GM23338 (cell line): ENCODE results near the gene ATP5PO. TPM values are rescaled to one million over a fixed set of nuclear protein-coding genes. Genes with fewer than 3 reads are reported as not detected.

ENCODE experiments used
- ATAC-seq: fragments of 200-7000 bp; cut with Tn5 transposase; 3 replicates; pipeline ENCODE4 v1.9.1; 2020
- DNase-seq: peaks from one replicate; pipeline ENCODE4 v3.0.0-alpha.2; 2015; ENCODE audit warnings: low spot score
- H2AFZ ChIP-seq: fragments of 200-600 bp; sonication (generic); 2 replicates; pipeline ENCODE4 v1.8.0; 2016; ENCODE audit warnings: antibody characterized with exemption, mild to moderate bottlenecking, moderate library complexity
- H3F3A ChIP-seq: fragments of 200-600 bp; sonication (generic); replicated peaks from 2 replicates; pipeline ENCODE4 v1.8.0; 2017; ENCODE audit warnings: antibody characterized with exemption, mixed run types, low read depth
- H3K27ac ChIP-seq: fragments of 200-600 bp; sonication (generic); 2 replicates; pipeline ENCODE4 v1.6.1; 2016; ENCODE audit warnings: low read depth
- H3K27me3 ChIP-seq: fragments of 200-600 bp; sonication (generic); 2 replicates; pipeline ENCODE4 v1.8.0; 2016; ENCODE audit warnings: mild to moderate bottlenecking, mixed run types, moderate library complexity; ENCODE audit not compliant: insufficient read depth
- H3K36me3 ChIP-seq: fragments of 200-600 bp; sonication (generic); 2 replicates; pipeline ENCODE4 v1.8.0; 2016; ENCODE audit warnings: mild to moderate bottlenecking; ENCODE audit not compliant: insufficient read depth
- H3K4me1 ChIP-seq: fragments of 200-600 bp; sonication (generic); 2 replicates; pipeline ENCODE4 v1.8.0; 2016; ENCODE audit warnings: mild to moderate bottlenecking, moderate library complexity; ENCODE audit not compliant: insufficient read depth
- H3K4me2 ChIP-seq: fragments of 200-600 bp; sonication (generic); 2 replicates; pipeline ENCODE4 v1.7.1; 2017; ENCODE audit warnings: mixed run types
- H3K4me3 ChIP-seq: fragments of 200-600 bp; sonication (generic); 2 replicates; pipeline ENCODE4 v1.6.1; 2016; ENCODE audit warnings: mixed run types
- H3K79me2 ChIP-seq: fragments of 200-600 bp; sonication (generic); replicated peaks from 2 replicates; pipeline ENCODE4 v1.8.0; 2017; ENCODE audit warnings: mild to moderate bottlenecking; ENCODE audit not compliant: insufficient read depth
- H3K9me2 ChIP-seq: fragments of 200-600 bp; sonication (generic); 2 replicates; pipeline ENCODE4 v1.8.0; 2017; ENCODE audit not compliant: insufficient read depth
- H4K20me1 ChIP-seq: fragments of 200-600 bp; sonication (generic); replicated peaks from 2 replicates; pipeline ENCODE4 v1.8.0; 2017; ENCODE audit warnings: mild to moderate bottlenecking; ENCODE audit not compliant: insufficient read depth
- H3K27ac Mint-ChIP-seq: 2 replicates; pipeline ENCODE4 v1.8.0; 2020; ENCODE audit warnings: inconsistent platforms, mild to moderate bottlenecking, moderate library complexity, mixed read lengths
- H3K27me3 Mint-ChIP-seq: 3 replicates; pipeline ENCODE4 v1.8.0; 2022; ENCODE audit warnings: low read depth, mild to moderate bottlenecking, moderate library complexity, mixed read lengths, inconsistent platforms; ENCODE audit not compliant: insufficient read depth, poor library complexity
- H3K36me3 Mint-ChIP-seq: 3 replicates; pipeline ENCODE4 v1.8.0; 2021; ENCODE audit warnings: low read depth, mild to moderate bottlenecking, inconsistent platforms, moderate library complexity, mixed read lengths
- H3K4me1 Mint-ChIP-seq: 3 replicates; pipeline ENCODE4 v1.8.0; 2020; ENCODE audit warnings: mild to moderate bottlenecking, inconsistent platforms, mixed read lengths
- H3K4me3 Mint-ChIP-seq: 3 replicates; pipeline ENCODE4 v1.8.0; 2021; ENCODE audit warnings: moderate library complexity, mild to moderate bottlenecking, inconsistent platforms, mixed read lengths
- H3K9me3 Mint-ChIP-seq: 3 replicates; pipeline ENCODE4 v1.8.0; 2020; ENCODE audit warnings: moderate library complexity, mild to moderate bottlenecking, inconsistent platforms, mixed read lengths
- CREB1 ChIP-seq: fragments of 250-450 bp; sonication (Bioruptor Pico); IDR thresholded peaks from 2 replicates; pipeline ENCODE4 v1.5.0; 2020; ENCODE audit warnings: low read depth, mild to moderate bottlenecking, moderate library complexity
- EZH2 ChIP-seq: fragments of 200-600 bp; sonication (generic); IDR thresholded peaks from one replicate; pipeline ENCODE4 v1.8.0; 2017; ENCODE audit warnings: antibody characterized with exemption, mild to moderate bottlenecking, low read depth; ENCODE audit not compliant: unreplicated experiment
- EZH2phosphoT487 ChIP-seq: fragments of 200-600 bp; sonication (generic); IDR thresholded peaks from one replicate; pipeline ENCODE4 v1.8.1; 2018; ENCODE audit warnings: antibody characterized with exemption; ENCODE audit not compliant: unreplicated experiment
- JUNB ChIP-seq: IDR thresholded peaks from one replicate; pipeline ENCODE4 v1.6.1; 2016; ENCODE audit warnings: antibody characterized with exemption; ENCODE audit not compliant: unreplicated experiment
- NANOG ChIP-seq: IDR thresholded peaks from 2 replicates; pipeline ENCODE4 v1.6.1; 2016; ENCODE audit warnings: antibody characterized with exemption, borderline replicate concordance
- POLR2AphosphoS5 ChIP-seq: IDR thresholded peaks from 2 replicates; pipeline ENCODE4 v1.6.1; 2016; ENCODE audit warnings: antibody characterized with exemption, low read depth
- STAT1 ChIP-seq: IDR thresholded peaks from one replicate; pipeline ENCODE4 v1.6.1; 2016; ENCODE audit warnings: antibody characterized with exemption; ENCODE audit not compliant: unreplicated experiment
- ZNF114 ChIP-seq: fragments of 250-450 bp; sonication (Bioruptor Pico); IDR thresholded peaks from 2 replicates; pipeline ENCODE4 v1.5.0; 2020; ENCODE audit warnings: mild to moderate bottlenecking, moderate library complexity
- ZNF331 ChIP-seq: fragments of 250-450 bp; sonication (Bioruptor Pico); IDR thresholded peaks from 2 replicates; pipeline ENCODE4 v1.5.0; 2020; ENCODE audit warnings: low read depth, mild to moderate bottlenecking, moderate library complexity
- polyA plus RNA-seq: library from polyadenylated mRNA; unstranded; fragments of >200 nt; fragmentation: Nextera tagmentation; extraction: Ambion mirVana; gene quantifications from 2 replicates; pipeline ENCODE4 v1.2.1, GENCODE V29; 2016
- total RNA-seq: library from RNA; depleted of rRNA; stranded (reverse); fragments of >200 nt; shearing (Covaris generic); gene quantifications from 2 replicates; pipeline ENCODE4 v1.2.3, GENCODE V29; 2014
- TF ChIP-seq, protein P1 (sequence below), 2 experiments: fragments of 200-600 bp in 1 of 2; sonication (generic) in 1 of 2; conservative IDR thresholded peaks; 2 replicates each; pipeline versions ENCODE4 v1.5.1 to v1.6.1; 2016 to 2017; ENCODE audit warnings: antibody characterized with exemption in 2 of 2, low read depth in 2 of 2, mild to moderate bottlenecking in 2 of 2, moderate library complexity in 1 of 2
- TF ChIP-seq, protein P2 (sequence below): IDR thresholded peaks from 2 replicates; pipeline ENCODE4 v1.6.1; 2016; ENCODE audit warnings: antibody characterized with exemption
- TF ChIP-seq, protein P3 (sequence below): IDR thresholded peaks from one replicate; pipeline ENCODE4 v1.6.1; 2018; ENCODE audit warnings: antibody characterized with exemption; ENCODE audit not compliant: unreplicated experiment

ATP5PO gene
- total and polyA plus RNA-seq, 2 experiments from 2014 or later = 244 to 522 TPM

DNA sequence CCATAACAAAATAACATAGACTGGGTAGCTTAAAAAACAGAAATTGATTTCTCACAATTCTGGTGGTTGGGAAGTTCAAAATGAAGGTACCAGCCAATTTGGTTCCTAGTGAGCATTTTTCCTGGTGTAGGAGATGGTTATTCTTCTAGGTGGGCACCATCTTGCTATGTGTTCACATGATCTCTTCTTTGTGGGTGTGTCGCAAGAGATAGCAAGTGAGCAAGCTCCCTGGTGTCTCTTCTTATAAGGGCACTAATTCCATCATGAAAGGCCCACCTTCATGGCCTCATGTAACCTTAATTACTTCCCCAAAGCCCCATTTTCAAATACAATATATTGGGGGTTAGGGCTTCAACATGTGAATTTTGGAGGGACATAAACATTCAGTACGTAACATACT is 38.8 kb upstream of the ATP5PO start (continued):
- TF ChIP-seq, protein P1, sequence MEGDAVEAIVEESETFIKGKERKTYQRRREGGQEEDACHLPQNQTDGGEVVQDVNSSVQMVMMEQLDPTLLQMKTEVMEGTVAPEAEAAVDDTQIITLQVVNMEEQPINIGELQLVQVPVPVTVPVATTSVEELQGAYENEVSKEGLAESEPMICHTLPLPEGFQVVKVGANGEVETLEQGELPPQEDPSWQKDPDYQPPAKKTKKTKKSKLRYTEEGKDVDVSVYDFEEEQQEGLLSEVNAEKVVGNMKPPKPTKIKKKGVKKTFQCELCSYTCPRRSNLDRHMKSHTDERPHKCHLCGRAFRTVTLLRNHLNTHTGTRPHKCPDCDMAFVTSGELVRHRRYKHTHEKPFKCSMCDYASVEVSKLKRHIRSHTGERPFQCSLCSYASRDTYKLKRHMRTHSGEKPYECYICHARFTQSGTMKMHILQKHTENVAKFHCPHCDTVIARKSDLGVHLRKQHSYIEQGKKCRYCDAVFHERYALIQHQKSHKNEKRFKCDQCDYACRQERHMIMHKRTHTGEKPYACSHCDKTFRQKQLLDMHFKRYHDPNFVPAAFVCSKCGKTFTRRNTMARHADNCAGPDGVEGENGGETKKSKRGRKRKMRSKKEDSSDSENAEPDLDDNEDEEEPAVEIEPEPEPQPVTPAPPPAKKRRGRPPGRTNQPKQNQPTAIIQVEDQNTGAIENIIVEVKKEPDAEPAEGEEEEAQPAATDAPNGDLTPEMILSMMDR (conservative IDR thresholded peaks at IDR 0.05; ENCODE audit: low read depth in 2 of 2) = no peak
- TF ChIP-seq, protein P2, sequence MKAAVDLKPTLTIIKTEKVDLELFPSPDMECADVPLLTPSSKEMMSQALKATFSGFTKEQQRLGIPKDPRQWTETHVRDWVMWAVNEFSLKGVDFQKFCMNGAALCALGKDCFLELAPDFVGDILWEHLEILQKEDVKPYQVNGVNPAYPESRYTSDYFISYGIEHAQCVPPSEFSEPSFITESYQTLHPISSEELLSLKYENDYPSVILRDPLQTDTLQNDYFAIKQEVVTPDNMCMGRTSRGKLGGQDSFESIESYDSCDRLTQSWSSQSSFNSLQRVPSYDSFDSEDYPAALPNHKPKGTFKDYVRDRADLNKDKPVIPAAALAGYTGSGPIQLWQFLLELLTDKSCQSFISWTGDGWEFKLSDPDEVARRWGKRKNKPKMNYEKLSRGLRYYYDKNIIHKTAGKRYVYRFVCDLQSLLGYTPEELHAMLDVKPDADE = no peak

DNA sequence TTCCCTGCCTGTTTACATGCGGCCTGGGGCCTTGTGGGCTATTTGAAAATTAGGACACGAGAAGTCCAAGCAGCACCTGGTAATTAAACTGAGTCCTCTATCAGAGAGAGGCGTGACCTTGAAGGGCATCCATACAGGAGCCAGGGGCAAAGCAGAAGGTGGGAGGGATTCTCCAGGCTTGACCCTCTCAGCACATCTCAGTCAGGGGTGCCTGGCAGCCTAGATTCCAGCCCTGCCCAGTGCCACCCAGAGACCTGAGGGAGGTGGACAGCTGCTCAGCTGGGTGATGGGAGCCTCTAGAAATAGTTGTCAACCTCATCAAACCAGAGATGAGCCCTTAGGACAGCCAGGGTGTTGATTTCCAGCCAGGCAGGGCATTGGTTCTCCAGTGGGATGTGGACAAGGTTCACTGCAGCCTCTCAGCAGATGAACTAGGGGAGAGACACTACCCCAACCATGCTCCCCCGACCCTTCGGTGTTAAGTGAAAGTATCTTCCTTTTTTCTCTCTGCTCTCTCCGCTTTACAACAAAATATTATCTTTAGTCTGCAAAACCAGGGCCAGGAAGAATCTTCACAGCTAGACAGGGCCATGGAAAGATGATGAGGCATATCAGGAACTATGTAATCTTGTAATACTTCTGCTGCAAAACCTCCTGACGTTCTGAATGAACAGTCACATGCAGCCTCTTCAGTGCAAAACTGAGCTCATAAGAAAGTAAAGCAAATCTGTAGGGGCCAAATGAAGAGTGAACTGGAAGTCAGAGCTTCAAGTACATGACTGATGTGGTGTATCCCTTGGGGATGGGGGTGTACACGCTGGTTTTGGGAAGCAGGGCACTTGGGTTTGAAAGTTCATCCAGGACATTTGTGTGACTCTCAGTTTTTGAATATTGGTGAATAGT is 35.9 kb upstream of the ATP5PO start:
- peaks cover 10% of the 10 kb centered on the region for H3K27me3 Mint-ChIP-seq
- Histone ChIP-seq H3K27ac (no peak overlapping the region), H3K4me3 (no peak overlapping the region), H3K36me3 (no peaks in the 10 kb centered on the region; the same call in 1 of the 2 replicates), H3K27me3 (no peaks in the 10 kb centered on the region), H3K9me2 (no peaks in the 10 kb centered on the region), H3K79me2 (no peaks in the 10 kb centered on the region), H2AFZ (no peak overlapping the region), H3K4me1 (peaks cover 19% of the 10 kb centered on the region), H3F3A (peaks cover 3% of the 10 kb centered on the region; the same call in 1 of the 2 replicates), H3K4me2 (no peak overlapping the region), H4K20me1 (no peaks in the 10 kb centered on the region)
- DNase-seq (no peak), ATAC-seq (no peak)
- H3K36me3 Mint-ChIP-seq = no peaks in the 10 kb centered on the region; the same call in 1 of the 3 replicates
- no peak overlapping the region for H3K4me3 Mint-ChIP-seq
- H3K9me3 Mint-ChIP-seq = no peaks in the 10 kb centered on the region; the same call in 2 of the 3 replicates
- H3K27ac Mint-ChIP-seq = no peak overlapping the region
- H3K4me1 Mint-ChIP-seq = peaks cover 24% of the 10 kb centered on the region
- TF ChIP-seq EZH2 = no peak
- TF ChIP-seq STAT1 = no peak
- TF ChIP-seq NANOG = no peak
- no peak for TF ChIP-seq CREB1 (CRISPR knock-in tag)
- TF ChIP-seq JUNB = no peak
- TF ChIP-seq ZNF331 (CRISPR knock-in tag) = no peak
- no peak for TF ChIP-seq POLR2AphosphoS5
- TF ChIP-seq EZH2phosphoT487 = no peak
- TF ChIP-seq, protein P1 (conservative IDR thresholded peaks at IDR 0.05; ENCODE audit: low read depth in 2 of 2) = no peak
- TF ChIP-seq, protein P2 = no peak
- TF ChIP-seq ZNF114 (CRISPR knock-in tag) = no peak
- TF ChIP-seq, protein P3, sequence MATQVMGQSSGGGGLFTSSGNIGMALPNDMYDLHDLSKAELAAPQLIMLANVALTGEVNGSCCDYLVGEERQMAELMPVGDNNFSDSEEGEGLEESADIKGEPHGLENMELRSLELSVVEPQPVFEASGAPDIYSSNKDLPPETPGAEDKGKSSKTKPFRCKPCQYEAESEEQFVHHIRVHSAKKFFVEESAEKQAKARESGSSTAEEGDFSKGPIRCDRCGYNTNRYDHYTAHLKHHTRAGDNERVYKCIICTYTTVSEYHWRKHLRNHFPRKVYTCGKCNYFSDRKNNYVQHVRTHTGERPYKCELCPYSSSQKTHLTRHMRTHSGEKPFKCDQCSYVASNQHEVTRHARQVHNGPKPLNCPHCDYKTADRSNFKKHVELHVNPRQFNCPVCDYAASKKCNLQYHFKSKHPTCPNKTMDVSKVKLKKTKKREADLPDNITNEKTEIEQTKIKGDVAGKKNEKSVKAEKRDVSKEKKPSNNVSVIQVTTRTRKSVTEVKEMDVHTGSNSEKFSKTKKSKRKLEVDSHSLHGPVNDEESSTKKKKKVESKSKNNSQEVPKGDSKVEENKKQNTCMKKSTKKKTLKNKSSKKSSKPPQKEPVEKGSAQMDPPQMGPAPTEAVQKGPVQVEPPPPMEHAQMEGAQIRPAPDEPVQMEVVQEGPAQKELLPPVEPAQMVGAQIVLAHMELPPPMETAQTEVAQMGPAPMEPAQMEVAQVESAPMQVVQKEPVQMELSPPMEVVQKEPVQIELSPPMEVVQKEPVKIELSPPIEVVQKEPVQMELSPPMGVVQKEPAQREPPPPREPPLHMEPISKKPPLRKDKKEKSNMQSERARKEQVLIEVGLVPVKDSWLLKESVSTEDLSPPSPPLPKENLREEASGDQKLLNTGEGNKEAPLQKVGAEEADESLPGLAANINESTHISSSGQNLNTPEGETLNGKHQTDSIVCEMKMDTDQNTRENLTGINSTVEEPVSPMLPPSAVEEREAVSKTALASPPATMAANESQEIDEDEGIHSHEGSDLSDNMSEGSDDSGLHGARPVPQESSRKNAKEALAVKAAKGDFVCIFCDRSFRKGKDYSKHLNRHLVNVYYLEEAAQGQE = no peak
